ENCODE data around the gene PTPRQ. TPM values are rescaled to one million over a fixed set of nuclear protein-coding genes. Genes with fewer than 3 reads are reported as not detected.

The PTPRQ gene
- total and polyA plus RNA-seq, 2 of the 8 experiments (the other 6 are each of a cell fraction or from before 2014, with no cell fraction given), result not detected

GRCh38 chr12:80485222-80485987 is 41.4 kb downstream of the PTPRQ start (continued):
- no peak for TF ChIP-seq KDM1A (IDR thresholded peaks at IDR 0.05; ENCODE audit: borderline replicate concordance, low read length)

Measured in H1 (cell line).